HepG2 (cell line): ENCODE data around the gene WTAP. TPM values are rescaled to one million over a fixed set of nuclear protein-coding genes. Genes with fewer than 3 reads are reported as not detected.

ENCODE experiments used
- CREM ChIP-seq, 2 experiments: sonication (generic) in 1 of 2; formaldehyde crosslinking in 1 of 2; IDR thresholded peaks; 2 replicates each; pipeline versions ENCODE4 v1.4.0 to v1.6.1; 2016 to 2020; ENCODE audit warnings: antibody characterized with exemption in 1 of 2, mild to moderate bottlenecking in 1 of 2, missing genetic modification reagents in 1 of 2
- KAT7 ChIP-seq: IDR thresholded peaks from 2 replicates; pipeline ENCODE4 v1.6.1; 2018; ENCODE audit warnings: borderline replicate concordance, missing compliant biosample characterization
- MYNN ChIP-seq: sonication (generic); formaldehyde crosslinking; IDR thresholded peaks from 2 replicates; pipeline ENCODE4 v1.4.0; 2020; ENCODE audit warnings: mild to moderate bottlenecking, low read depth, missing genetic modification reagents
- NFE2 ChIP-seq: sonication (generic); formaldehyde crosslinking; IDR thresholded peaks from 2 replicates; pipeline ENCODE4 v1.4.0; 2020; ENCODE audit warnings: missing genetic modification reagents
- PLSCR1 ChIP-seq: sonication (generic); formaldehyde crosslinking; IDR thresholded peaks from 2 replicates; pipeline ENCODE4 v1.5.0; 2020; ENCODE audit warnings: missing genetic modification reagents, mild to moderate bottlenecking, borderline replicate concordance
- SAFB2 ChIP-seq: sonication (generic); formaldehyde crosslinking; IDR thresholded peaks from 2 replicates; pipeline ENCODE4 v1.5.1; 2020; ENCODE audit warnings: missing genetic modification reagents, low read depth, mild to moderate bottlenecking, borderline replicate concordance
- SALL2 ChIP-seq: sonication (generic); formaldehyde crosslinking; IDR thresholded peaks from 2 replicates; pipeline ENCODE4 v1.8.1; 2023; ENCODE audit warnings: mild to moderate bottlenecking, missing genetic modification reagents, inconsistent platforms
- SOX13 ChIP-seq, 3 experiments: fragments of 450-650 bp in 1 of 3; sonication (generic) in 1 of 3; formaldehyde crosslinking in 1 of 3; IDR thresholded peaks in 2 of 3; conservative IDR thresholded peaks in 1 of 3; 2 replicates each; pipeline versions ENCODE4 v1.5.0 to v1.6.1; 2016 to 2020; ENCODE audit warnings: antibody characterized with exemption in 1 of 3, mild to moderate bottlenecking in 1 of 3, missing compliant biosample characterization in 1 of 3, missing genetic modification reagents in 1 of 3, moderate library complexity in 1 of 3
- THRA ChIP-seq: sonication (generic); formaldehyde crosslinking; IDR thresholded peaks from 2 replicates; pipeline ENCODE4 v1.4.0; 2020; ENCODE audit warnings: missing genetic modification reagents, borderline replicate concordance
- ZBTB37 ChIP-seq: sonication (generic); formaldehyde crosslinking; IDR thresholded peaks from 2 replicates; pipeline ENCODE4 v1.4.0; 2020; ENCODE audit warnings: mild to moderate bottlenecking, missing genetic modification reagents
- ZFP36L2 ChIP-seq: sonication (generic); formaldehyde crosslinking; IDR thresholded peaks from 2 replicates; pipeline ENCODE4 v1.4.0; 2020; ENCODE audit warnings: missing genetic modification reagents
- ZNF12 ChIP-seq: sonication (generic); formaldehyde crosslinking; IDR thresholded peaks from 2 replicates; pipeline ENCODE4 v1.5.0; 2020; ENCODE audit warnings: missing genetic modification reagents
- ZNF234 ChIP-seq: sonication (generic); formaldehyde crosslinking; conservative IDR thresholded peaks from 2 replicates; pipeline ENCODE4 v1.5.1; 2020; ENCODE audit warnings: mild to moderate bottlenecking, missing genetic modification reagents
- ZNF383 ChIP-seq: sonication (generic); formaldehyde crosslinking; IDR thresholded peaks from 2 replicates; pipeline ENCODE4 v1.4.0; 2020; ENCODE audit warnings: missing genetic modification reagents, mild to moderate bottlenecking, borderline replicate concordance
- ZNF446 ChIP-seq: sonication (generic); formaldehyde crosslinking; IDR thresholded peaks from 2 replicates; pipeline ENCODE4 v1.5.0; 2020; ENCODE audit warnings: mild to moderate bottlenecking, missing genetic modification reagents
- ZNF550 ChIP-seq: sonication (generic); formaldehyde crosslinking; IDR thresholded peaks from 2 replicates; pipeline ENCODE4 v1.4.0; 2020; ENCODE audit warnings: mild to moderate bottlenecking, missing genetic modification reagents, borderline replicate concordance
- ZNF781 ChIP-seq: sonication (generic); formaldehyde crosslinking; IDR thresholded peaks from 2 replicates; pipeline ENCODE4 v1.5.1; 2020; ENCODE audit warnings: borderline replicate concordance, mild to moderate bottlenecking, missing genetic modification reagents; ENCODE audit errors: not compliant biosample characterization
- polyA plus RNA-seq, 8 experiments: library from polyadenylated mRNA; depleted of rRNA in 3 of 8; stranded (reverse) in 7 of 8; unstranded in 1 of 8; fragments of >200 nt; fragmentation: Illumina TruSeq in 4 of 8; extraction: Trizol in 4 of 8; gene quantifications; 2 replicates each; pipeline versions ENCODE4 v1.2.1 to v1.2.3, GENCODE V29; 2011 to 2016; ENCODE audit warnings: low read depth in 4 of 8, missing spikeins in 1 of 8, mixed read lengths in 1 of 8; ENCODE audit not compliant: insufficient read depth in 1 of 8
- total RNA-seq, 5 experiments: library from RNA; depleted of rRNA; stranded (reverse); fragments of >200 nt; fragmentation: Illumina TruSeq; extraction: Trizol; gene quantifications; 2 replicates each; pipeline ENCODE4 v1.2.3, GENCODE V29; 2016; ENCODE audit warnings: low read depth in 1 of 5
- TF ChIP-seq, protein P1 (sequence below): sonication (generic); formaldehyde crosslinking; IDR thresholded peaks from 2 replicates; pipeline ENCODE4 v1.4.0; 2020; ENCODE audit warnings: missing genetic modification reagents, borderline replicate concordance

The WTAP gene
- total and polyA plus RNA-seq, 2 of the 13 experiments (the other 11 are each of a cell fraction or from before 2014, with no cell fraction given), result 31.6 to 167 TPM

DNA sequence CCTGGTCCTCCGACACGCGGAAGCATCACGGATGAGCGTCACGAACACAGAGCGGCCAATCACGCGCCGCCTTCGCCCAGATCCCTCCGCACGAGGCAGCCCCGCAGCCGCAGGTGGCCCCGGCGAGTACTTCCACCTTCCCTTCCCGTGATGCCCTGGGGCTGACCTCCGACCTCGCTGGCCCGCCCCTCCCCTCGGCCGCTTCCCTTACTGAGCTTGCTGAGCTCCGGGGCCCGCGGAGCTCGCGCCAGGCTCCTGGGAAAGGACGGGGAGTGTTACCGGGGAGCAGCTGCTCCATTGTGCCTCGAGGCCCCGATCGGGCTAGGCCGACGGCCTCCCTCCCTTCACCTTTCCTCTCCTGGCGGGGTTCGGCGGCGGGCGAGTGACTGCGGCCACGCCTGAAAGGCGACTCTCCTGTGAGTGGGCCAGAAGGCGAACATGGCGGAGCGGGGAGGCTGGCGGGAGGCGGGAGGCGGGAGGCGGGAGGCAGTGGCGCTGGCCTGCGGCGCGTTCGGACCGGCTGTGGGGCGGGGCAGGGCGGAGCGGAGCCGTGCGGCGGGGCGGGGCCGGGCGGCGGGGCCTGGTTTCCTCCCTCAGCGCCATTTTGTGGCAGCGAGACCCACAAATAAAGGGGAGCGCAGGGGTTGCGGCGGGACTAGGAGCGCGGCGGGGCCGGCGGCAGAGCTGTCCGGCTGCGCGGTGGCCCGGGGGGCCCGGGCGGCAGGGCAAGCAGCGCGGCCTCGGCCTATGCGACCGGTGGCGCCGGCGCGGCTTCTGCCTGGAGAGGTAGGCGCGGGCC is at the start of gene WTAP (continued):
- TF ChIP-seq, protein P1, sequence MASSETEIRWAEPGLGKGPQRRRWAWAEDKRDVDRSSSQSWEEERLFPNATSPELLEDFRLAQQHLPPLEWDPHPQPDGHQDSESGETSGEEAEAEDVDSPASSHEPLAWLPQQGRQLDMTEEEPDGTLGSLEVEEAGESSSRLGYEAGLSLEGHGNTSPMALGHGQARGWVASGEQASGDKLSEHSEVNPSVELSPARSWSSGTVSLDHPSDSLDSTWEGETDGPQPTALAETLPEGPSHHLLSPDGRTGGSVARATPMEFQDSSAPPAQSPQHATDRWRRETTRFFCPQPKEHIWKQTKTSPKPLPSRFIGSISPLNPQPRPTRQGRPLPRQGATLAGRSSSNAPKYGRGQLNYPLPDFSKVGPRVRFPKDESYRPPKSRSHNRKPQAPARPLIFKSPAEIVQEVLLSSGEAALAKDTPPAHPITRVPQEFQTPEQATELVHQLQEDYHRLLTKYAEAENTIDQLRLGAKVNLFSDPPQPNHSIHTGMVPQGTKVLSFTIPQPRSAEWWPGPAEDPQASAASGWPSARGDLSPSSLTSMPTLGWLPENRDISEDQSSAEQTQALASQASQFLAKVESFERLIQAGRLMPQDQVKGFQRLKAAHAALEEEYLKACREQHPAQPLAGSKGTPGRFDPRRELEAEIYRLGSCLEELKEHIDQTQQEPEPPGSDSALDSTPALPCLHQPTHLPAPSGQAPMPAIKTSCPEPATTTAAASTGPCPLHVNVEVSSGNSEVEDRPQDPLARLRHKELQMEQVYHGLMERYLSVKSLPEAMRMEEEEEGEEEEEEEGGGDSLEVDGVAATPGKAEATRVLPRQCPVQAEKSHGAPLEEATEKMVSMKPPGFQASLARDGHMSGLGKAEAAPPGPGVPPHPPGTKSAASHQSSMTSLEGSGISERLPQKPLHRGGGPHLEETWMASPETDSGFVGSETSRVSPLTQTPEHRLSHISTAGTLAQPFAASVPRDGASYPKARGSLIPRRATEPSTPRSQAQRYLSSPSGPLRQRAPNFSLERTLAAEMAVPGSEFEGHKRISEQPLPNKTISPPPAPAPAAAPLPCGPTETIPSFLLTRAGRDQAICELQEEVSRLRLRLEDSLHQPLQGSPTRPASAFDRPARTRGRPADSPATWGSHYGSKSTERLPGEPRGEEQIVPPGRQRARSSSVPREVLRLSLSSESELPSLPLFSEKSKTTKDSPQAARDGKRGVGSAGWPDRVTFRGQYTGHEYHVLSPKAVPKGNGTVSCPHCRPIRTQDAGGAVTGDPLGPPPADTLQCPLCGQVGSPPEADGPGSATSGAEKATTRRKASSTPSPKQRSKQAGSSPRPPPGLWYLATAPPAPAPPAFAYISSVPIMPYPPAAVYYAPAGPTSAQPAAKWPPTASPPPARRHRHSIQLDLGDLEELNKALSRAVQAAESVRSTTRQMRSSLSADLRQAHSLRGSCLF (CRISPR knock-in tag), result peak; percentile 96
- TF ChIP-seq ZNF12 (CRISPR knock-in tag) (peak; percentile 75; the same call in 1 of the 2 replicates), SAFB2 (CRISPR knock-in tag) (peak; percentile 96), THRA (CRISPR knock-in tag) (peak; percentile 90), CREM (IDR thresholded peaks at IDR 0.05) (peak; percentile 94), CREM (CRISPR knock-in tag; IDR thresholded peaks at IDR 0.05) (peak; percentile 66; the same call in 1 of the 2 replicates), NFE2 (CRISPR knock-in tag) (no peak), ZNF234 (CRISPR knock-in tag) (no peak), ZNF446 (CRISPR knock-in tag) (peak; percentile 94), ZNF781 (CRISPR knock-in tag) (peak; percentile 98), KAT7 (CRISPR knock-in tag) (peak; percentile 100; the same call in 1 of the 2 replicates), ZNF550 (CRISPR knock-in tag) (peak; percentile 79; the same call in 1 of the 2 replicates), SALL2 (CRISPR knock-in tag) (peak; percentile 98), ZFP36L2 (CRISPR knock-in tag) (peak; percentile 67; the same call in 1 of the 2 replicates), PLSCR1 (no peak), SOX13 (IDR thresholded peaks at IDR 0.05) (no peak; the same call in 1 of the 2 replicates), SOX13 (CRISPR knock-in tag; conservative IDR thresholded peaks at IDR 0.05 in 1 of 2, IDR thresholded peaks at IDR 0.05 in 1 of 2) (peak in 1 of 2 experiments; percentile 82; a peak in 2 of 4 replicates), MYNN (no peak; the same call in 1 of the 2 replicates), ZNF383 (CRISPR knock-in tag) (no peak; the same call in 1 of the 2 replicates), ZBTB37 (no peak; the same call in 1 of the 2 replicates)
